ENCODE measurements around the gene ADGRD2.

Gene ADGRD2

GRCh38 chr9:124436320-124436719 lies 13.9 kb upstream of the ADGRD2 start:
- no peak for DNase-seq (ENCODE audit: low read depth in 3 of 3)

DNA sequence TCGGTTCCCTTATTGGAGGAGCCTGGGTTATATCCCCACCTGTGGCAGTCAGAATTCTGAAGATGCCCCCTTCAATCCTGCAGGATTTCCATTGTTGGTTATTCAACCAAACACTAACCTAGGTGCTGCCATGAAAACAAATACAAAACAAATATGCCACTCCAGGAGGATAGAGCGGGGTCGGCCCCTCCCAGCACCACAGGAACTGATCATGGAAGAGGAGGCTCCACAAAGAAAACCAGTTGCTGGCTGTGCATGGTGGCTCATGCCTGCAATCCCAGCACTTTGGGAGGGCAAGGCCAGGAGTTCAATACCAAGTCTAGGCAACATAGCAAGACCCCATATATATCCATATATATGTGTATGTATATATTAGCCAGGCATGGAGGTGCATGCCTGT lies 13.2 kb upstream of the ADGRD2 start:
- no peak for DNase-seq (ENCODE audit: low read depth in 3 of 3)

DNA sequence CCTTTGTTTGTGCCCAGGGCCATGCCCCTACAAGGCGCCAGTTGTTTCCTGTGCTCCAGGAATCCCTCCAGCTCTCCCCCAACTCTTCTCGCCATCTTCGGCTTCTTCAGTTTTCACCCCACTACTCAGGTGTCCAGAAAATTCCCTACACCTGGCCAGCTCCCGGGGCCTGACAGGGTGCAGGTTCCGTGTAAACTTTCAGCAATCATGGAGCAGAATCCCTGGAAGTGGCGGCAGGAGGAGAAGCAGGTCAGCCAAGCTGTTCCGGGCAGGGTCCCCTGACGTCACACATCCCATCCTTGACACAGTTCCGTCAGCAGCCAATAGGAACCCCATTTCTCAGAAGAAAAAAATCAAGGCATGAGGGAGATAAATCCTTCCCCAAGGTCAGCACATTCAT lies 12.2 kb upstream of the ADGRD2 start:
- no peak for DNase-seq (ENCODE audit: low read depth in 3 of 3)

DNA sequence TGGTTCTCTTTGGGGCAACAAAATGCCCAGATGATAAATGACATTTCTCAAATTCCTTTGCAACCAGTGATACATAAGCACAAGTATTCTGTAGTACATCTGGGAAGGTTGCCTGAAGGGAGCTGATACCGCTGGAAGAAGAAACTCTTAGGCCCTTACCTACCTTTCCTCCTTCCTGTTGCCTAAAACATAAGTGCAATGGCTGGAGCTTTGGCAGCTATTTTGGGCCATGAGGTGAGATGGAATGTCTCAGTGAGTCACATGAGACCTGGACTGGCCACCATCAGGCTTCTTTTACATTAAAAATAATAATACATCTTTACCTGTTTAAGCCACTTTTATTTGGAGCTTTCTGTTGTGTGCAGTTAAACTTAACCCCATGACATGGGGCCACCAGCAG lies 11.2 kb upstream of the ADGRD2 start:
- no peak for DNase-seq (ENCODE audit: low read depth in 3 of 3)

- no peak for DNase-seq (ENCODE audit: low read depth in 3 of 3)
These were observed 10.5 kb upstream of the ADGRD2 start for GRCh38 chr9:124439686-124440243.

DNA sequence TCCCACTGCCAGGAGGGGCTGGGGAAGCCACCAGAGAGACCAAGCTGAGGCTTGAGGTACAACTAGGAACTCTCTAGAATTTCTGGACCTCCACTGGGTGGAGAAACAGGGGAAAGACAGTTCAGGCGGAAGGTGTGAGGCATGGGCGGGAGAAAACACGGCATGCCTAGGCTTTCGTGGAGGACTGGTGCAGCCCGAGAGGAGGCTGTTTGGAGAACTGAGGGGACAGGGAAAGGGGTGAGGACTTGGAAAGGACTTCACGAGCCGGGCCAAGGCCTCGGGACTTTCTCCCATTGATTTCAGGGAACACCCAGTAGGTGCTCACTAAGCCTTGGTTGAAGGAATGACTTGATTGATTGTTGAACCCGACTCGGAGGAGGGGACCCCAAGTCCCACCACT lies 9.5 kb upstream of the ADGRD2 start:
- no peak for DNase-seq (ENCODE audit: low read depth in 3 of 3)

DNA sequence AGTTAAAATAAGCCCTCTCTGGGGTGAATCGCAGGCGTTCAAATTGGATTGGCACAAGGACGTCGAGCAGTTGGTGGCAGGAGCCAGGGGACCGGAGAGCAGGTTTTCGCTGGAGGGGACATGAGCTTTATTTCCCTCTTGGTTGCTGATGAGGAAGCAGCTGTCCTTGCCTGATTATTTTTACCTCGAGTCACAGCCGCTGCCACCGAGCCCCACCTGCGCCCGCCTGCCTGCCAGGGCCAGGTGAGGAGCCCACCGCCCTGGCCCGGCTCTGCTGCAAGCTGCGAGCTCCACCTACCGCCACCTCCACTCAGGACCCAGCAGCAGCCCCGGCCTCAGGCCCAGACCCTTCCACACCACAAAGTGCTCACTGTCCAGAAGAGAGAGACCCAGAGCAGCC lies 9.0 kb upstream of the ADGRD2 start:
- no peak for DNase-seq (ENCODE audit: low read depth in 3 of 3)

GRCh38 chr9:124442379-124442778 lies 7.9 kb upstream of the ADGRD2 start:
- DNase-seq (ENCODE audit: low read depth in 3 of 3): no peak

- DNase-seq (ENCODE audit: low read depth in 3 of 3): no peak
These were observed 7.4 kb upstream of the ADGRD2 start for GRCh38 chr9:124442826-124443225.

- DNase-seq (ENCODE audit: low read depth in 3 of 3): no peak
These were observed 6.6 kb upstream of the ADGRD2 start for GRCh38 chr9:124443625-124444024.

GRCh38 chr9:124444166-124444565 lies 6.1 kb upstream of the ADGRD2 start:
- no peak for DNase-seq (ENCODE audit: low read depth in 3 of 3)

- DNase-seq (ENCODE audit: low read depth in 3 of 3): no peak
These were observed 3.0 kb upstream of the ADGRD2 start for GRCh38 chr9:124447297-124447661.

DNA sequence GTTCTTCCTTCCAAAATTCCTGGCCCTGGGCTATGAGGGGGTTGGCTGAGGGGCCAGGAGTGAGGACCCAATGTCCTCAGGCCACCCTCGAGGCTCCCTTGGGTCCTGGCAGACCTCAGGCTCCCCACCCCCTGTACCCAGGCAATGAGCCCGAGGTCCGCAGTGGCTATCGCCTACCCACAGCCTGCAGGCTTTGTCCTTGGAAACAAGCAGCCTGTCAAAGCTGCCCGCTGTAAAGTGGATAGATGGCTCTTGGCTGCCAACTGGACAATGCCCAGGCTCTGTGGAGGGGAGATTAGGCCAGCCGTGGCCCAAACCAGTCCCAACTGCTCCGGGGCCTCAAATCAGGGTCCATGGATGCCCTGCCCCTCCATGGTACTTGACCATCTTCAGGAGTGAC lies 2.2 kb upstream of the ADGRD2 start:
- no peak for DNase-seq (ENCODE audit: low read depth in 3 of 3)

GRCh38 chr9:124449381-124450151 lies 685 bp upstream of the ADGRD2 start:
- no peak for DNase-seq (ENCODE audit: low read depth in 3 of 3)

- DNase-seq (ENCODE audit: low read depth in 3 of 3): no peak
These were observed 845 bp downstream of the ADGRD2 start for GRCh38 chr9:124450931-124451661.

- DNase-seq (ENCODE audit: low read depth in 3 of 3): no peak
These were observed 2.1 kb downstream of the ADGRD2 start for GRCh38 chr9:124452326-124452725.

- DNase-seq (ENCODE audit: low read depth in 3 of 3): no peak
These were observed 2.8 kb downstream of the ADGRD2 start for GRCh38 chr9:124452841-124453585.

DNA sequence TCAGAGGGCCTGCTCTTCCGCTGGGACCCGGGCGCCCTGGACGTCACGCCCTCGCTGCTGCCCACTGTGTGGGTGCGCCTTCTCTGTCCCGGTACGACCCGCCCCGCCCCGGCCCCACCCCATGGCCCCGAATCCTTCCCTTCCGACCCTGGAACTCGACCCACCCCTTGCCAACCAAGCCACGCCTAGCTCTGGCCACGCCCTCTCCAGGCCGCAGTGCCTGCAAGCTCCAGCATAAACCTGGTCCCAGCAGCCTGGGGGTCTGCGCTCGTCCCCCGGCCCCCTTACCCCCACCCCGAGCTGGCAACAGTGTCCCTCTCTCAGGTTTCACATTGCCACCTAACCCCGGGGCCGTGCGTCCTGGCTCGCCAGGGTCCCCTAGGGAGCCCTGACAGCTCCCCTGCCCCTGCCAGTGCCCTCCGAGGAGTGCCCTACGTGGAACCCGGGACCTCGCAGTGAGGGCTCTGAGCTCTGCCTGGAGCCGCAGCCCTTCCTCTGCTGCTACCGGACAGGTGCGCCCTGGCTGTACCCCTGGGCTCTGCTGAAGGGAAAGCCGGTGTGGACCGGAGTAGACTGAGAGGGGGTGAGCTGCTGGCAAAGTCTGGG lies 3.4 kb downstream of the ADGRD2 start:
- DNase-seq (ENCODE audit: low read depth in 3 of 3): no peak

- DNase-seq (ENCODE audit: low read depth in 3 of 3): no peak
These were observed 4.0 kb downstream of the ADGRD2 start for GRCh38 chr9:124454296-124454695.

- no peak for DNase-seq (ENCODE audit: low read depth in 3 of 3)
These were observed 4.7 kb downstream of the ADGRD2 start for GRCh38 chr9:124454791-124455443.

- DNase-seq (ENCODE audit: low read depth in 3 of 3): no peak
These were observed 5.6 kb downstream of the ADGRD2 start for GRCh38 chr9:124455820-124456219.

Data from stimulated activated CD4-positive, alpha-beta T cell treated with anti-CD3 and anti-CD28 coated beads, TNF-alpha, amount 100 ng/mL, for 24 hours (primary cell).